Lower lobe of right lung (tissue), 2 donors: ENCODE measurements around the gene SLAMF9. TPM values are rescaled to one million over a fixed set of nuclear protein-coding genes. Genes with fewer than 3 reads are reported as not detected.

Source experiments
- ATAC-seq, 2 donors: fragments of 200-7000 bp; cut with Tn5 transposase; one replicate each; pipeline ENCODE4 v1.9.1; 2020 to 2022; ENCODE audit warnings: mild to moderate bottlenecking in 2 of 2, moderate library complexity in 2 of 2
- DNase-seq: peaks from one replicate; pipeline ENCODE4 v3.0.0-alpha.2; 2020
- H3K27ac ChIP-seq: fragments of 200-600 bp; one replicate; pipeline ENCODE4 v1.8.0; 2022
- H3K27me3 ChIP-seq: fragments of 200-600 bp; one replicate; pipeline ENCODE4 v1.8.0; 2022; ENCODE audit warnings: low read depth
- H3K36me3 ChIP-seq: fragments of 200-600 bp; one replicate; pipeline ENCODE4 v1.8.0; 2022; ENCODE audit warnings: mild to moderate bottlenecking
- H3K4me1 ChIP-seq: fragments of 200-600 bp; one replicate; pipeline ENCODE4 v1.8.0; 2022
- H3K4me3 ChIP-seq: fragments of 200-600 bp; one replicate; pipeline ENCODE4 v1.8.0; 2022; ENCODE audit warnings: mild to moderate bottlenecking
- H3K9me3 ChIP-seq: fragments of 200-600 bp; one replicate; pipeline ENCODE4 v1.8.0; 2022
- CTCF ChIP-seq: fragments of 200-600 bp; IDR thresholded peaks from one replicate; pipeline ENCODE4 v1.8.0; 2022; ENCODE audit warnings: antibody characterized with exemption, mild to moderate bottlenecking
- intact Hi-C: fragments of 100-400 bp; cut with DNase I; formaldehyde crosslinking; loops from one replicate; pipeline ENCODE4 v1.11.0; 2022
- total RNA-seq: library from RNA; stranded (reverse); fragmentation: NEBNext Ultra II Directional; extraction: Animal tissue kit (Norgen Biotek cat#: 25700); gene quantifications from one replicate; pipeline ENCODE4 v1.2.1, GENCODE V29; 2021
- donor health status: DM: no; HTN: yes; CAD: no; lungs with severe emphysema.

Gene SLAMF9
- total RNA-seq, 1 donor from 2014 or later = not detected

GRCh38 chr1:159921700-159922504, 32.1 kb downstream of the SLAMF9 start:
- H3K27me3 ChIP-seq = no peaks in the 10 kb centered on the region
- peaks cover 47% of the 10 kb centered on the region for H3K36me3 ChIP-seq
- DNase-seq (no peak), ATAC-seq (no peak)
- peak overlapping the region; percentile 94 for H3K4me3 ChIP-seq
- no peak for TF ChIP-seq CTCF
- H3K4me1 ChIP-seq = peaks cover 78% of the 10 kb centered on the region
- intact Hi-C loops = no loop called here
- peak overlapping the region; percentile 100 for H3K27ac ChIP-seq
- H3K9me3 ChIP-seq = no peaks in the 10 kb centered on the region

GRCh38 chr1:159921251-159921650, 32.8 kb downstream of the SLAMF9 start:
- intact Hi-C loops = no loop called here
- no peaks in the 10 kb centered on the region for H3K9me3 ChIP-seq
- peaks cover 52% of the 10 kb centered on the region for H3K36me3 ChIP-seq
- peak overlapping the region; percentile 100 for H3K27ac ChIP-seq
- peaks cover 79% of the 10 kb centered on the region for H3K4me1 ChIP-seq
- ATAC-seq = no peak
- peak overlapping the region; percentile 94 for H3K4me3 ChIP-seq
- DNase-seq = no peak
- no peak for TF ChIP-seq CTCF
- H3K27me3 ChIP-seq = no peaks in the 10 kb centered on the region

GRCh38 chr1:159920651-159921050, 33.4 kb downstream of the SLAMF9 start:
- H3K9me3 ChIP-seq = no peaks in the 10 kb centered on the region
- DNase-seq (no peak), ATAC-seq (no peak)
- peaks cover 77% of the 10 kb centered on the region for H3K4me1 ChIP-seq
- H3K4me3 ChIP-seq = no peak overlapping the region
- peak overlapping the region; percentile 100 for H3K27ac ChIP-seq
- H3K27me3 ChIP-seq = no peaks in the 10 kb centered on the region
- H3K36me3 ChIP-seq = peaks cover 52% of the 10 kb centered on the region
- intact Hi-C loops = no loop called here
- no peak for TF ChIP-seq CTCF

- H3K27ac ChIP-seq = peak overlapping the region; percentile 100
- no peak for ATAC-seq
Measured at GRCh38 chr1:159920202-159920601, 33.8 kb downstream of the SLAMF9 start.

GRCh38 chr1:159919236-159919865, 34.7 kb downstream of the SLAMF9 start:
- H3K27ac ChIP-seq = peak overlapping the region; percentile 100
- TF ChIP-seq CTCF = no peak

More at GRCh38 chr1:159920202-159920601, 33.8 kb downstream of the SLAMF9 start:
- Histone ChIP-seq H3K27me3 (no peaks in the 10 kb centered on the region), H3K4me1 (peaks cover 81% of the 10 kb centered on the region), H3K9me3 (no peaks in the 10 kb centered on the region), H3K36me3 (peaks cover 52% of the 10 kb centered on the region), H3K4me3 (no peak overlapping the region)
- no peak for DNase-seq
- no peak for TF ChIP-seq CTCF
- intact Hi-C loops = no loop called here

More at GRCh38 chr1:159919236-159919865, 34.7 kb downstream of the SLAMF9 start:
- intact Hi-C loops = no loop called here
- DNase-seq (no peak), ATAC-seq (no peak)
- Histone ChIP-seq H3K4me1 (peaks cover 85% of the 10 kb centered on the region), H3K27me3 (no peaks in the 10 kb centered on the region), H3K4me3 (peak overlapping the region; percentile 2), H3K36me3 (peaks cover 52% of the 10 kb centered on the region), H3K9me3 (no peaks in the 10 kb centered on the region)
